ENCODE results near the gene PTPN13.

PTPN13 gene

DNA sequence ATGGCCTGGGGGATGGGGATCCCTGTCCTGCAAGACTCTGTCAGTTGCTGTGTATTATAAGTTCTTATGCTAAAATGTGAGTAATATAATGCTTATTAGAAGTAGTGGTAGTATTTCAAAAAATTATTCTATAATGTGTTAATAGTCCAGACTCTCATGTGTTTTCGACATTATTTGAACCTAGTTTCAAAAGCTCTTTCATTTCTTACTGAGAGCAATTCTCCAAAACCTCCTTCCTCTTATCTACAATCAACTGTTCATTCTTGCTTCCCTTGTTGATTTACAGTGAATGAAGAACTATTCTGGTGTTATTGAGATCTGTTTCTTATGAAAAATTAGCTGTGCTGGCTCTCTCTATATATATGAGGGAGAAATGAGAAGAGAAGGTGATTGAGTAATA, 32.9 kb upstream of the PTPN13 start:
- H3K4me1 ChIP-seq (ENCODE audit: insufficient read depth, low read length) = no peaks in the 10 kb centered on the region
- no peaks in the 10 kb centered on the region for H3K27me3 ChIP-seq (ENCODE audit: insufficient read depth, low read length, poor library complexity)
- TF ChIP-seq, protein P1, sequence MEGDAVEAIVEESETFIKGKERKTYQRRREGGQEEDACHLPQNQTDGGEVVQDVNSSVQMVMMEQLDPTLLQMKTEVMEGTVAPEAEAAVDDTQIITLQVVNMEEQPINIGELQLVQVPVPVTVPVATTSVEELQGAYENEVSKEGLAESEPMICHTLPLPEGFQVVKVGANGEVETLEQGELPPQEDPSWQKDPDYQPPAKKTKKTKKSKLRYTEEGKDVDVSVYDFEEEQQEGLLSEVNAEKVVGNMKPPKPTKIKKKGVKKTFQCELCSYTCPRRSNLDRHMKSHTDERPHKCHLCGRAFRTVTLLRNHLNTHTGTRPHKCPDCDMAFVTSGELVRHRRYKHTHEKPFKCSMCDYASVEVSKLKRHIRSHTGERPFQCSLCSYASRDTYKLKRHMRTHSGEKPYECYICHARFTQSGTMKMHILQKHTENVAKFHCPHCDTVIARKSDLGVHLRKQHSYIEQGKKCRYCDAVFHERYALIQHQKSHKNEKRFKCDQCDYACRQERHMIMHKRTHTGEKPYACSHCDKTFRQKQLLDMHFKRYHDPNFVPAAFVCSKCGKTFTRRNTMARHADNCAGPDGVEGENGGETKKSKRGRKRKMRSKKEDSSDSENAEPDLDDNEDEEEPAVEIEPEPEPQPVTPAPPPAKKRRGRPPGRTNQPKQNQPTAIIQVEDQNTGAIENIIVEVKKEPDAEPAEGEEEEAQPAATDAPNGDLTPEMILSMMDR (IDR thresholded peaks at IDR 0.05; ENCODE audit: borderline replicate concordance, extremely low read depth, low read length, poor library complexity, severe bottlenecking) = no peak
- no peak for TF ChIP-seq EZH2 (IDR thresholded peaks at IDR 0.05; ENCODE audit: borderline replicate concordance, low read depth, low read length, severe bottlenecking)
- H3K36me3 ChIP-seq (ENCODE audit: insufficient read depth, low read length) = no peaks in the 10 kb centered on the region
- H3K9ac ChIP-seq (ENCODE audit: low read depth, low read length) = no peak overlapping the region
- no peak for ATAC-seq (ENCODE audit: insufficient read depth, low read depth)
- no peak overlapping the region for H3K27ac ChIP-seq (ENCODE audit: low read length)
- H3K9me3 ChIP-seq (ENCODE audit: insufficient read depth, low read length, severe bottlenecking) = no peaks in the 10 kb centered on the region
- no peaks in the 10 kb centered on the region for H4K20me1 ChIP-seq (ENCODE audit: insufficient read depth, low read length)
- H3K4me2 ChIP-seq (ENCODE audit: insufficient read depth, low read length) = no peak overlapping the region
- DNase-seq = no peak
- no peak overlapping the region for H3K4me3 ChIP-seq (ENCODE audit: low read depth in 1 of 2, low read length in 2 of 2)
- H2AFZ ChIP-seq (ENCODE audit: low read depth, low read length) = no peak overlapping the region
- no peaks in the 10 kb centered on the region for H3K79me2 ChIP-seq (ENCODE audit: insufficient read depth, low read length)

DNA sequence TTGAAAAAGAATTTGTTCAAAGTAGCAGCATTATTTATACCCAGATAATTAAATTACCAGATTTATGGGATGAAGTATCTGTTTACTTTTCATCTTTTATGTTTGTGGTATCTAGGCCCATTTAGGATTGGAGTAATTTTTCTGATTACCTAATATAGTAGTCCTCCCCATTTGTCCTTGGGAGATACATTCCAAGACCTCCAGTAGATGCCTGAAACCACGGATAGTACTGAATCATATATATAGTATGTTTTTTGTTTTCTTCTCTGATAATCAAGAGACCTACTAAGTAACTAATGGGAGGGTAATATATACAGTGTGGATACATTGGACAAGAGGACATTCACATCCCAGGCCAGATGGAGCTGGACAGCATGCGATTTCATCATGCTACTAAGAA, 30.7 kb upstream of the PTPN13 start:
- no peak overlapping the region for H3K27ac ChIP-seq (ENCODE audit: low read length)
- no peak for TF ChIP-seq EZH2 (IDR thresholded peaks at IDR 0.05; ENCODE audit: borderline replicate concordance, low read depth, low read length, severe bottlenecking)
- TF ChIP-seq, protein P1 (IDR thresholded peaks at IDR 0.05; ENCODE audit: borderline replicate concordance, extremely low read depth, low read length, poor library complexity, severe bottlenecking) = no peak
- H3K4me3 ChIP-seq (ENCODE audit: low read depth in 1 of 2, low read length in 2 of 2) = no peak overlapping the region
- no peaks in the 10 kb centered on the region for H4K20me1 ChIP-seq (ENCODE audit: insufficient read depth, low read length)
- H3K4me1 ChIP-seq (ENCODE audit: insufficient read depth, low read length) = no peaks in the 10 kb centered on the region
- H3K36me3 ChIP-seq (ENCODE audit: insufficient read depth, low read length) = no peaks in the 10 kb centered on the region
- H3K4me2 ChIP-seq (ENCODE audit: insufficient read depth, low read length) = no peak overlapping the region
- H3K27me3 ChIP-seq (ENCODE audit: insufficient read depth, low read length, poor library complexity) = no peaks in the 10 kb centered on the region
- H3K9me3 ChIP-seq (ENCODE audit: insufficient read depth, low read length, severe bottlenecking) = no peaks in the 10 kb centered on the region
- DNase-seq = no peak
- ATAC-seq (ENCODE audit: insufficient read depth, low read depth) = no peak
- no peaks in the 10 kb centered on the region for H3K79me2 ChIP-seq (ENCODE audit: insufficient read depth, low read length)
- H2AFZ ChIP-seq (ENCODE audit: low read depth, low read length) = no peak overlapping the region
- H3K9ac ChIP-seq (ENCODE audit: low read depth, low read length) = no peak overlapping the region

DNA sequence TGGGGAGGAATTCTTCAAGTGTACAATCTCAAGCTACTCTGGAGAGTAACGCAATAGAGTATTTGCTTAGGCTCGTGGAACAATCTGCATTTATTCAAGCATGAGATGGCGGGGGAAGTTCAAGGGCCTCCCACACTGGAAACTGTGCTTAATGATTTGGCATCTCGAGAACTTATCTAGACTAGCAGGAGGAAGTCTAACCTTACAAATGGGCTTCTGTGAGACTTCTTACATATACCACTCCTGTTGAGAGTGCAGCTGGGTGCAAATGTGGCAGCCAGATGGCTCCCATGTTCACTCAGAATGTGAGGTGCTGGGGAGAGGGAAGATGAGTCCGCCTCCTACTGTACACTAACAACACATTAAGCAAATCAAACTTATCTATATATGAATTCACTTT, 29.3 kb upstream of the PTPN13 start:
- Histone ChIP-seq H3K79me2 (ENCODE audit: insufficient read depth, low read length) (no peaks in the 10 kb centered on the region), H3K27me3 (ENCODE audit: insufficient read depth, low read length, poor library complexity) (no peaks in the 10 kb centered on the region), H3K4me1 (ENCODE audit: insufficient read depth, low read length) (no peaks in the 10 kb centered on the region), H3K36me3 (ENCODE audit: insufficient read depth, low read length) (no peaks in the 10 kb centered on the region), H3K9ac (ENCODE audit: low read depth, low read length) (no peak overlapping the region), H3K4me2 (ENCODE audit: insufficient read depth, low read length) (no peak overlapping the region), H3K4me3 (ENCODE audit: low read depth in 1 of 2, low read length in 2 of 2) (no peak overlapping the region), H3K9me3 (ENCODE audit: insufficient read depth, low read length, severe bottlenecking) (no peaks in the 10 kb centered on the region), H2AFZ (ENCODE audit: low read depth, low read length) (no peak overlapping the region), H3K27ac (ENCODE audit: low read length) (no peak overlapping the region), H4K20me1 (ENCODE audit: insufficient read depth, low read length) (no peaks in the 10 kb centered on the region)
- ATAC-seq (ENCODE audit: insufficient read depth, low read depth) (no peak), DNase-seq (no peak)
- TF ChIP-seq EZH2 (IDR thresholded peaks at IDR 0.05; ENCODE audit: borderline replicate concordance, low read depth, low read length, severe bottlenecking) = no peak
- TF ChIP-seq, protein P1 (IDR thresholded peaks at IDR 0.05; ENCODE audit: borderline replicate concordance, extremely low read depth, low read length, poor library complexity, severe bottlenecking) = no peak

DNA sequence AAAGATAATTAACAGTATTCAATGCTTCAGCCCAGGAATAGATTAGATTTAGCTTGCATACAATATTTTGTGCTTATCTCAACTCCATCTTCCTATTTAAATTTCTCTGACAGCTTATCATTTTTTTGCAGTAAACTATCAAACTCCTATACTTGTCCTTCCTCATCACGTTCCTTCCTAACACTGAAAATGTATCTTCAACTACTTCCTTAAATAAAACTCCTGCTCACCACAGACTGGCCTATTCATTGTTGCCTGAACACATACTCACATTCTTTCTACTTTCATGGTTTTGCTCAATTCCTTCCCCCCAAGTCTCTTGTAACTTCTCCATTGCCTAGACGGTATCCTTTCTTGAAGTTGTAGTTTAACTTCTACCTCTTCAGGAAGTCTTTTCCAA, 28.5 kb upstream of the PTPN13 start:
- DNase-seq (no peak), ATAC-seq (ENCODE audit: insufficient read depth, low read depth) (no peak)
- no peaks in the 10 kb centered on the region for H3K27me3 ChIP-seq (ENCODE audit: insufficient read depth, low read length, poor library complexity)
- no peak overlapping the region for H3K27ac ChIP-seq (ENCODE audit: low read length)
- H3K4me1 ChIP-seq (ENCODE audit: insufficient read depth, low read length) = no peaks in the 10 kb centered on the region
- no peak overlapping the region for H3K4me3 ChIP-seq (ENCODE audit: low read depth in 1 of 2, low read length in 2 of 2)
- H4K20me1 ChIP-seq (ENCODE audit: insufficient read depth, low read length) = no peaks in the 10 kb centered on the region
- no peaks in the 10 kb centered on the region for H3K79me2 ChIP-seq (ENCODE audit: insufficient read depth, low read length)
- no peak overlapping the region for H2AFZ ChIP-seq (ENCODE audit: low read depth, low read length)
- no peak overlapping the region for H3K9ac ChIP-seq (ENCODE audit: low read depth, low read length)
- no peaks in the 10 kb centered on the region for H3K9me3 ChIP-seq (ENCODE audit: insufficient read depth, low read length, severe bottlenecking)
- no peaks in the 10 kb centered on the region for H3K36me3 ChIP-seq (ENCODE audit: insufficient read depth, low read length)
- TF ChIP-seq EZH2 (IDR thresholded peaks at IDR 0.05; ENCODE audit: borderline replicate concordance, low read depth, low read length, severe bottlenecking) = no peak
- TF ChIP-seq, protein P1 (IDR thresholded peaks at IDR 0.05; ENCODE audit: borderline replicate concordance, extremely low read depth, low read length, poor library complexity, severe bottlenecking) = no peak
- no peak overlapping the region for H3K4me2 ChIP-seq (ENCODE audit: insufficient read depth, low read length)
